IPS-15b (cell line): Measurements from ENCODE around the gene OSBPL7.

Source experiments
- H3K27me3 ChIP-seq: one replicate; pipeline ENCODE4 v1.6.1; 2013; ENCODE audit warnings: low read length; ENCODE audit not compliant: control insufficient read depth, insufficient read depth
- H3K36me3 ChIP-seq: one replicate; pipeline ENCODE4 v1.6.1; 2013; ENCODE audit warnings: low read length; ENCODE audit not compliant: control insufficient read depth, insufficient read depth
- H3K4me1 ChIP-seq: one replicate; pipeline ENCODE4 v1.6.1; 2013; ENCODE audit warnings: mild to moderate bottlenecking, low read length; ENCODE audit not compliant: control insufficient read depth, insufficient read depth
- H3K4me3 ChIP-seq: one replicate; pipeline ENCODE4 v1.5.1; 2013; ENCODE audit warnings: low read depth, low read length
- H3K9ac ChIP-seq: one replicate; pipeline ENCODE4 v1.6.1; 2013; ENCODE audit warnings: low read depth, mild to moderate bottlenecking, low read length
- H3K9me3 ChIP-seq: one replicate; pipeline ENCODE4 v1.6.1; 2013; ENCODE audit warnings: mild to moderate bottlenecking, low read length; ENCODE audit not compliant: control insufficient read depth, insufficient read depth

Gene OSBPL7

DNA sequence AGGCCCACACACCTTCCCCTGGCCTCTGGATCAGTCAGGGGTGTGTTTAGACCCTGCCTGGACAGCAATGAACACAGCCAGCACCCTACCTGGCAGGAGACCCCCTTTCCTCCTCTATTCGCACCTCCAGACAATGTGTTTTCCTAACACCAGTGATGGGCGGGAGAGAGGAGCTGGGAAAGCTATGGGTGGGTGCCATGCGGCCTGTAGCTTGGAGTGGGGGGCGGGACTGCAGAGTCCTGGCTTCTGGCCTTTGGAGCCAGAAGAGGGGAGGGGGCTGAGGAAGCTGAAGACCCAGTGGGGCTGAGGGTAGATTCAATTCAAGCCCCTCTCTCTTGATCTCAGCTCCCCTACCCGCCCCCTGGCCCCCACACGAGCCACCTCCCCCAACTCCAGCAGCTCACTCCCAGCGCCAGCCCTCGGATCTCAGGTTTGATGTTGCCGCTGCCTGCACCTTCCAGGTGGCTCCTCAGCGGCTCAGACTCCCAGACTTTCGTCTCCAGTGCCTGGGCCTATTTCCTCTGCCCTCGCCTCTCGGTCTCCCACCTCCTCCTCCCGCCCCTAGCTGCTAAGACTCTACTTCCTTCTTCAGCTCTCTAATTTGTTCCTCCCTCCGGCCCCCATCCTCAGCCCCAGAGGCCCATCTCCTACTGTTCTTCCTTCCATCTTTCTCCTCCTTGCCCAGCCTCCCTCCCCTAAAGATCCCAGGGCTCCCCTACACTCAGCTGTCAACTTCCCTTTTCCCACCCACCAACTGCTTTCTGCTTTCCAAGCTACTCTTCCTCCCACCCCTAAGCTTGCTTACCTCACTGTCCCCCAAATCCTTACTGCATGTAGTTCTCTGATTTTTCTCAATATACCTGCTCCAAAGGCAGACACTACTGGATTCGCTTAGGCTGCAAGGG lies 36.2 kb upstream of the OSBPL7 start:
- H3K27me3 ChIP-seq: peaks cover 71% of the 10 kb centered on the region
- no peaks in the 10 kb centered on the region for H3K9me3 ChIP-seq
- no peaks in the 10 kb centered on the region for H3K4me1 ChIP-seq
- H3K36me3 ChIP-seq: no peaks in the 10 kb centered on the region
- H3K9ac ChIP-seq: no peak overlapping the region
- H3K4me3 ChIP-seq: no peak overlapping the region

DNA sequence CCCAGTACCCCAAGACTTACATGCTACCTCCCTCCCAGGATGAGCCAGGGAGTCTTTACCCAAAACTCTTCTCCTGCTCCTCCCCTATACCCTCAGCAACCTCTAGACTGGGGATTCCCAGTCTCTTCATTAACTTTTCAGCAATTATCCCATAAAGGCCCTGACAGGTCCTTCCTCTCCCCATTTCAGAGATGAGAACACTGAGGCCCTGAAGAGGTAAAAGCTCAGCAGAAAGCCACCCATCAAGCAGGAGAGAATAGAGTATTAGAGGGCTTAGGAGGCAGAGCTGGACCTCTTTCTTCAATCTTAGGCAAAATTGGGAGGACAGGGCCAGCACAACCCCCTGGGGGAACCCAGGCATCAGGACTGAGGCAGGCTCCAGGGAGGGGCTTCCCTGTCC lies 35.2 kb upstream of the OSBPL7 start:
- Histone ChIP-seq H3K9me3 (no peaks in the 10 kb centered on the region), H3K36me3 (no peaks in the 10 kb centered on the region), H3K27me3 (peaks cover 78% of the 10 kb centered on the region), H3K4me1 (peaks cover 4% of the 10 kb centered on the region), H3K9ac (no peak overlapping the region), H3K4me3 (no peak overlapping the region)

DNA sequence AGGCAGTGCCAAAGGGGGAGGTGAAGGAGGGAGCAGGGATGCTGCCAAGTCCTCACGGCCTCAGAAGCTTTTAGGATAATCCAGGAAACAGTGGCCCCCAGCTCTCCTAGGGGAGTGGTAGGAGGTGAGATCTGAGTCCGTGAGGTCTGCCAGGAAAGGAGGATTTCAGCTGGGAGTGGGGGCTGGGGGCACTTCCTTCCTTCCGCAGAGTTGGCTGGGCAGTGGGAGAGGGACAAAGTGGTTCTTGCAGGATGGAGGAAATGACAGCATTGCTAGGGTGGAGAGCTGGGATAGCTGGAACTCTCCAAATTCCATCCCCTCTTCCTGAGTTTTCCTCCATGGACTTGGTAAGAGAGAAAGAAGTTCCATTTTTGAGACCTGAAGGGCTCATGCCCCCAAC lies 34.1 kb upstream of the OSBPL7 start:
- no peaks in the 10 kb centered on the region for H3K9me3 ChIP-seq
- H3K27me3 ChIP-seq: peaks cover 80% of the 10 kb centered on the region
- no peak overlapping the region for H3K9ac ChIP-seq
- peaks cover 4% of the 10 kb centered on the region for H3K4me1 ChIP-seq
- H3K4me3 ChIP-seq: no peak overlapping the region
- no peaks in the 10 kb centered on the region for H3K36me3 ChIP-seq

DNA sequence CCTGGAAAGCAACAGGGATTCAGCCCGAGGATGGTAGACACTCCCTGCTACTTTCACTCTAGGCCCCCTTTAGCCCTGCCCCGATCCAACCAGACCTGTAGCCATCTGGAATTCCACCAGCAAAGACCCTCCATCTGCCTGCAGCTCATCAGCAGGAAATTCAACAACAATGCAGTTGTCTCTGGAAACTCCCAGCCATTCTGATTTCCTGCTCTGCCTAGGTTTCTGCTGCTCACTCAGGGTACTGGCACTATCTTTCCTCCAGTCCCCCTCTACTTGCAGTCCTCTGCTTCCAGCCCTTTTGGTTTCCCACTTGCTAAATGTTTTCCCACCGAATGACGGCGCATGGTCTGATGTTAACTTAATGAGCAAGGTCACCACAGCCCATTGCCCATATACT lies 32.0 kb upstream of the OSBPL7 start:
- no peak overlapping the region for H3K9ac ChIP-seq
- no peaks in the 10 kb centered on the region for H3K36me3 ChIP-seq
- H3K4me1 ChIP-seq: peaks cover 11% of the 10 kb centered on the region
- no peak overlapping the region for H3K4me3 ChIP-seq
- peaks cover 84% of the 10 kb centered on the region for H3K27me3 ChIP-seq
- no peaks in the 10 kb centered on the region for H3K9me3 ChIP-seq

DNA sequence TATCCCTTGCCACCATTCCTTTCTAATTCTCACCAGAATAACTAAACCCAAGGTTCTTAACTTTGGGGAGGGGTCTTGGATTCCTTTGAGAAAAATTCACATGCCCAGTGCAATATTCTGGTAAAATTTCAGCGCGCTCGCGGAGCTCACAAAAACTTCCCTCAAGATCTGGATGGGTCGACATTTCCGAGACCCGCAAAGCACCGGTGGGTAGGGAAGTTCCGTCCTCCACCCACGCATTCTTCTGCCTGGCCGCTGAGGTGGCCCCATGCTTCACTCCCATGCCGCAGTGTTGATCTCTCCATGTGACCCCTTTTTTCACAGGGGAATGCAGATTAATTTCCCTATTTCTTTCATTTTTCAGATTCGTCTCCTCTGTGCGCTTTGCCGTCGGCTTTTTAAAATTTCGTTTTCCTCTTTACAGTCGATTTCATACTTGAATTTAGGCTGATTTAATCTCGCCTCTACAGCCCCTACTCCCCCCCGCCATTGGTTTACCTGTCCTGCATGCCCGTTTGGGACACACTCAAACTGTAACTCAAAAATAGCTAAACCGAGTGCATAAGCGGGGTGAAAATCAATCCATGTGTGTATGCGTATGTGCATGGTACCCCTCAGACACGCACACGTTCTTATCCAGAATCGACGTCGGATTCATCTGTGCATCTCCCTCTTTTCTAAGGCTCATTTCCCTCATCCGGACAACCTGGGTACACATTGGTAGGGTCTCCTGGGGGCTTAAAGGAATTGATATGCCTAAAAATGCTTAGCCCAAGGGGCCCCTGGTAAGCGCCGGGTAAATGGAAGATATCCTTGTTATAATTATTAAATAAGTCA lies 30.7 kb upstream of the OSBPL7 start:
- peaks cover 90% of the 10 kb centered on the region for H3K27me3 ChIP-seq
- H3K4me3 ChIP-seq: peak overlapping the region; percentile 63
- H3K4me1 ChIP-seq: peaks cover 15% of the 10 kb centered on the region
- no peaks in the 10 kb centered on the region for H3K9me3 ChIP-seq
- no peaks in the 10 kb centered on the region for H3K36me3 ChIP-seq
- H3K9ac ChIP-seq: no peak overlapping the region

DNA sequence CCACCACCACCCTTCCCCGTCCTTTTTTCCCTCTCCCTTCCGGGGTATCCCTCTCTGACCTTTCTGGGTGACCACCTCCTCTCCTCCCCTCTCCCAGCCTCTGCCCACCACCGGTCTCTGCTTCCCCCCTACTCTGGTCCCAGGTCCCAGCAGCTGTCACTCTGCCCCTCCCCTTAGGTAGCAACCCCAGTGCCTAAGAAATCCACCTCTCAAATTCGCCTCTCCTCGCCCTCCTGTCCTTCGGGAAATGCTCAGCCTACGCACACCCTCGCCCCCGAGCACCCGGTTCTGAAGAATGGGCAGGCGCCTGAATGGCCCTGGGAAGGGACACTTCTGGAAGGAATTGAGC lies 30.1 kb upstream of the OSBPL7 start:
- Histone ChIP-seq H3K9me3 (no peaks in the 10 kb centered on the region), H3K9ac (no peak overlapping the region), H3K36me3 (no peaks in the 10 kb centered on the region), H3K4me3 (peak overlapping the region; percentile 63), H3K27me3 (peaks cover 90% of the 10 kb centered on the region), H3K4me1 (peaks cover 15% of the 10 kb centered on the region)

DNA sequence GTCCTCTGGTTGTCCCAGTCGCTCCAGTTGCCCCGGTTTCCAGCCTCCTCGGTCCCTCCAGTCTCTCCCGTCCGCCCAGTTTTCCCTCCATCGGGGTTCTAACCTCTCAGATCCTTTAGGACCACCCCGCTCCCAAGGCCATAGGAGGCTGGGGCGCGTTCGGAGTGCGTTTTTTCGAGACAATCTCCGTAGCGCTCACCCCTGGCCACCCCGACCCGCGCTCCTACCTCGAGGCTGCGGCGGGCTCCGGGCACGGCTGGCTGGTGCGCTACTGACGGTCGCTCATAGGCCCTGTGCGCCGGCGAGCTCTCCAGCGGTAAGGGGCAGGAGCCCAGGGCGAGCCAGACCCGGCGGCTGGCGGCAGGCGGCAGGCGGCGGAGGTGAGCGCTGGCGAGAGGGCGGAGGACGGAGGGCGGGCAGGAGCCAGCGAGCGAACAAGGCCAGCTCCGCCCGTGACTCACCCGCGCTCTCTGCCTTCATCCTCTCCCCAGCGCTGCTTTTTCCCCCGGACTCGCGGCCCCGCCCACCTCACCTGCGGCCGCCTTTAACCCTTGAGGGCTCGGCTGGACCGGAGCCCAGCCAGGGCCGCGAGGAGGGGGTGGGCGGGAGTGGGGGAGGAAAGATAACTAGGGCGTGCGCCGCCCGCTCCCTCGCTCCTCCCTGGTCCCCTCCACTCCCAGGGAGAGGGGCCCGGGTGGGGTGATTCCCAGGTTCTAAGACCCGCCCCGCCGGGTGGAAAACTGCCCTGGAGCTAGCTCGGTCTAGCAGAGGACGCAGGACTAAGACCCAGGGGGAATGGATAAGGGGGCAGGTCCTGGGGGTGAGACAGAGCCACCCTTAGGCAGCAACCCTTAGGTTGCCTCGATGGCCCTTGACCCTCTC lies 29.3 kb upstream of the OSBPL7 start, which contains the start of gene SP6:
Gene SP6 (minus strand): TSS at position 472 of the 882 bp plus-strand sequence. CDS start 2,734 bp downstream, outside the sequence.
- H3K9ac ChIP-seq: no peak within 1 kb of the TSS
- no peaks in the 10 kb centered on the region for H3K9me3 ChIP-seq
- no peaks in the 10 kb centered on the region for H3K36me3 ChIP-seq
- peak within 1 kb of the TSS; percentile 63 for H3K4me3 ChIP-seq
- peaks cover 90% of the 10 kb centered on the region for H3K27me3 ChIP-seq
- H3K4me1 ChIP-seq: peaks cover 16% of the 10 kb centered on the region

DNA sequence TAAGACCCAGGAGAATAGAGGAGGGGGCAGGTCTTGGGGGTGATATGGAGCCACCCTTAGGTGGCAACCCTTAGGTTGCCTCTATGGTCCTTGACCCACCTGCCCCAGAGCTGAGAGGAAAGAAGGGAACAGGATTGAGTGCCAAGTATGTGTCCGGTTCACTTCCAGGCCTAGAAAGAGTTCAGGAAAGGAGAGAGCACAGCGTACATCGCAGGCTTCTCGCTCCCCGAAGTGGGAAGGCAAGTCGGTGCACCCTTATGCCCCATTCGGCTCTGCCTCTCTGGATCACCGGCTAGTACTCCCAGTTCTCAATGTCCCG lies 28.7 kb upstream of the OSBPL7 start:
- H3K4me1 ChIP-seq: peaks cover 16% of the 10 kb centered on the region
- H3K9ac ChIP-seq: no peak overlapping the region
- peaks cover 90% of the 10 kb centered on the region for H3K27me3 ChIP-seq
- peak overlapping the region; percentile 63 for H3K4me3 ChIP-seq
- no peaks in the 10 kb centered on the region for H3K36me3 ChIP-seq
- no peaks in the 10 kb centered on the region for H3K9me3 ChIP-seq

DNA sequence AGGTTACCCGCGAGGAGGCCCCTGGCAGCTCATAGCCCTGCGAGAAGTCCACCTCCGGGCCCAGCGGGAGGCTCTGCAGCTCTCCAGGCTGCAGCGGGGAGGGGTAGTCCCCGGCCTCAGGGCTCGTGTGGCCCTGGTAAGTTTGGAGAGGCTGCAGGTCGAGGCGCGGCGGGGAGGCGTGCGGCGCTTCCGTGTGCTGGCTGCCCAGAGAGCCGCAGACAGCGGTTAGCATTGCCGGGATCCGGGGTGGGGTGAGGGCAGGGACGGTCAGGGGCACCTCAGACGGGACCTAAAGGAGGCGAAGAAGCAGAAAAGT lies 26.6 kb upstream of the OSBPL7 start:
- no peak overlapping the region for H3K9ac ChIP-seq
- no peaks in the 10 kb centered on the region for H3K9me3 ChIP-seq
- H3K27me3 ChIP-seq: peaks cover 81% of the 10 kb centered on the region
- H3K4me1 ChIP-seq: peaks cover 20% of the 10 kb centered on the region
- H3K36me3 ChIP-seq: no peaks in the 10 kb centered on the region
- peak overlapping the region; percentile 61 for H3K4me3 ChIP-seq

DNA sequence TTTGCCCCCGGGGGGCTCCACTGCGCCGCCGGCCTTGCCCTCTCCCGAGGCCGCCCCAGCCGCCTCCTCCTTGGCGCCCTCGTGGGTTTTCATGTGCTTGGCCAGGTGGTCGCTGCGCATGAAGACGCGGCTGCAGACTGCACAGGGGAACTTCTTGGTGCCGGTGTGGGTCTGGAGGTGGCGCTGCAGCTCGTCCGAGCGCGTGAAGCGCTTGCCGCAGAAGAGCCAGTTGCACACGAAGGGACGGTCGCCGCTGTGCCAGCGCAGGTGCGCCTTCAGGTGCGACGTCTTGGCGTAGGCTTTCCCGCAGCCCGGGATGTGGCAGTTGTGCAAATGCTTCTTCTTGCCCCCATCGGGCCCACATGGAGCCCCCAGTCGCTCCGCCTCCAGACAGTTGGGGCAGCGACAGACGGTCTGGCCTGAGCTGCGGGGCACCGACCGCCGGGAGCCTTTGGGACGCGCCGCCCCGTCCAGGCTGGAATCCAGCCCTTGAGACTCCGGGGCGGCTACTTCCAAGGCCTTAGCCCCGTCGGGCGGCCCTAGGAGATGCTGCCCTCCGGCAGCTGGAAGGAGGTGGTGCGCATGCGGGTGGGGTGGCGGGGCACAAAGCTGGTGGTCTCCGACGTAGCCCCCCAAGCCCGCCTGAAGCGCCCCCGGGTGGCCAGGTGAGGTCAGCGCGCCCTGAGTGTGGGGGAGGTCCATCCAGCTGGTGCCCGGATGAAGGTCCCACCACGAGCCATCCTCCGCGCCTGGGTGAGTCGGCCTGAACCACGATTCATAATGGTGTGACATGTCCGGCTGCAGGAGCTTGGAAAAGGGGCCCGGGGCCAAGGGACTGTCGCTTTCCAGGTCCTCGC lies 26.0 kb upstream of the OSBPL7 start:
- Histone ChIP-seq H3K9me3 (no peaks in the 10 kb centered on the region), H3K4me3 (peak overlapping the region; percentile 61), H3K4me1 (peaks cover 20% of the 10 kb centered on the region), H3K36me3 (no peaks in the 10 kb centered on the region), H3K27me3 (peaks cover 75% of the 10 kb centered on the region), H3K9ac (no peak overlapping the region)
